Ishikawa (cell line): ENCODE measurements around the gene RPS6KA5.

ENCODE experiments used
- CEBPB ChIP-seq: IDR thresholded peaks from 2 replicates; pipeline ENCODE4 v1.6.1; 2012
- CREB1 ChIP-seq: IDR thresholded peaks from 2 replicates; pipeline ENCODE4 v1.6.1; 2012; ENCODE audit warnings: low read depth
- EGR1 ChIP-seq: IDR thresholded peaks from 2 replicates; pipeline ENCODE4 v1.6.1; 2012
- EP300 ChIP-seq: IDR thresholded peaks from 2 replicates; pipeline ENCODE4 v1.6.1; 2012; ENCODE audit warnings: borderline replicate concordance
- FOXM1 ChIP-seq: IDR thresholded peaks from 2 replicates; pipeline ENCODE4 v1.6.1; 2012; ENCODE audit warnings: low read depth, borderline replicate concordance
- MAX ChIP-seq: IDR thresholded peaks from 2 replicates; pipeline ENCODE4 v1.6.1; 2012
- NFIC ChIP-seq: IDR thresholded peaks from 2 replicates; pipeline ENCODE4 v1.6.1; 2012
- RAD21 ChIP-seq: IDR thresholded peaks from 2 replicates; pipeline ENCODE4 v1.6.1; 2012; ENCODE audit warnings: low read depth
- REST ChIP-seq: IDR thresholded peaks from 2 replicates; pipeline ENCODE4 v1.6.1; 2012; ENCODE audit warnings: low read depth, mild to moderate bottlenecking
- TAF1 ChIP-seq: IDR thresholded peaks from 2 replicates; pipeline ENCODE4 v1.6.1; 2012; ENCODE audit warnings: low read depth, mild to moderate bottlenecking
- TCF12 ChIP-seq: IDR thresholded peaks from 2 replicates; pipeline ENCODE4 v1.6.1; 2012; ENCODE audit warnings: low read depth
- TEAD4 ChIP-seq: IDR thresholded peaks from 2 replicates; pipeline ENCODE4 v1.6.1; 2012
- USF1 ChIP-seq: IDR thresholded peaks from 2 replicates; pipeline ENCODE4 v1.6.1; 2012
- YY1 ChIP-seq: IDR thresholded peaks from 2 replicates; pipeline ENCODE4 v1.6.1; 2012; ENCODE audit warnings: low read depth
- ZBTB7A ChIP-seq: IDR thresholded peaks from 2 replicates; pipeline ENCODE4 v1.6.1; 2012; ENCODE audit warnings: low read depth

RPS6KA5 gene

GRCh38 chr14:90811641-90812040 lies 248.8 kb downstream of the RPS6KA5 start:
- TF ChIP-seq ZBTB7A, result no peak
- TF ChIP-seq TAF1, result no peak

- no peak for TF ChIP-seq ZBTB7A
These were observed 249.6 kb downstream of the RPS6KA5 start for GRCh38 chr14:90810806-90811205.

- no peak for TF ChIP-seq TAF1
- no peak for TF ChIP-seq RAD21
- TF ChIP-seq MAX, result no peak
- TF ChIP-seq NFIC, result no peak
- no peak for TF ChIP-seq FOXM1
- no peak for TF ChIP-seq YY1
- no peak for TF ChIP-seq REST
- TF ChIP-seq TCF12, result no peak
- no peak for TF ChIP-seq ZBTB7A
- no peak for TF ChIP-seq EP300
- TF ChIP-seq USF1, result no peak
- TF ChIP-seq CEBPB, result no peak
- TF ChIP-seq EGR1, result no peak
- TF ChIP-seq TEAD4, result no peak
- TF ChIP-seq CREB1, result no peak
These were observed 250.7 kb downstream of the RPS6KA5 start for GRCh38 chr14:90809530-90810312.

GRCh38 chr14:90808759-90809529 lies 251.5 kb downstream of the RPS6KA5 start:
- TF ChIP-seq RAD21, result no peak
- TF ChIP-seq NFIC, result no peak
- no peak for TF ChIP-seq TAF1
- no peak for TF ChIP-seq REST
- TF ChIP-seq ZBTB7A, result no peak
- no peak for TF ChIP-seq FOXM1
- no peak for TF ChIP-seq MAX
- no peak for TF ChIP-seq USF1
- no peak for TF ChIP-seq EGR1
- TF ChIP-seq TCF12, result no peak
- TF ChIP-seq TEAD4, result no peak

GRCh38 chr14:90807060-90807459 lies 253.4 kb downstream of the RPS6KA5 start:
- TF ChIP-seq EP300 (no peak), YY1 (no peak), TCF12 (no peak), ZBTB7A (no peak), EGR1 (no peak), REST (no peak), CREB1 (no peak)
